AML-193 (cell line): ENCODE results near the gene SLC16A14.
"Not testable (repeated sequence)": the region's sequence is repeated elsewhere in the genome, so short reads cannot be mapped to it uniquely, and the experiment has no call there.

Experiments
- DNase-seq, 2 experiments: peaks; one replicate each; lab custom pipeline; 2025; lab: John Stamatoyannopoulos, UW

Gene SLC16A14, protein sequence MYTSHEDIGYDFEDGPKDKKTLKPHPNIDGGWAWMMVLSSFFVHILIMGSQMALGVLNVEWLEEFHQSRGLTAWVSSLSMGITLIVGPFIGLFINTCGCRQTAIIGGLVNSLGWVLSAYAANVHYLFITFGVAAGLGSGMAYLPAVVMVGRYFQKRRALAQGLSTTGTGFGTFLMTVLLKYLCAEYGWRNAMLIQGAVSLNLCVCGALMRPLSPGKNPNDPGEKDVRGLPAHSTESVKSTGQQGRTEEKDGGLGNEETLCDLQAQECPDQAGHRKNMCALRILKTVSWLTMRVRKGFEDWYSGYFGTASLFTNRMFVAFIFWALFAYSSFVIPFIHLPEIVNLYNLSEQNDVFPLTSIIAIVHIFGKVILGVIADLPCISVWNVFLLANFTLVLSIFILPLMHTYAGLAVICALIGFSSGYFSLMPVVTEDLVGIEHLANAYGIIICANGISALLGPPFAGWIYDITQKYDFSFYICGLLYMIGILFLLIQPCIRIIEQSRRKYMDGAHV

DNA sequence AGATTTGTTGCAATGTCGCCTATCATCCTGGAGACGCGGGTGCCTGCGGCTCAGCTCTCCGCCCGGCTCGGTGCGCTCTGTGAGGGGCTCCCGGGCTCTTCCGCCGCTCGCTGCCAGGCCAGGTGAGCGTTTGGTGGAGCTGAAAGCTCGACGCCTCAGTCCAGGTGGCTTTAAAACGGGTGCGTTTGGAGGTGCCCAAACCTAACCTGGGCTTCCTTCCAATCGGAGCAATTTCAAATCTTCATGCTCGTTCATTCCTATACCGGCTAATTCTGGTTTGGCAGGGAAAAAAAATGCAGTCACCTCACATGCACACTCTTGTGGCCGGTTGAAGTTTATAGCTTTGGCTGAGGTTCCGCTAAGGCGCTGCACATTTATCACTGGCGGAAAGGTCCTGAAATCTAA lies at the start of gene SLC16A14:
Gene SLC16A14, minus strand, starts transcription at position 274 of the 405 bp plus-strand sequence. CDS start 9,572 bp downstream, outside the sequence.
- peak; percentile 76 to 86 for DNase-seq

GRCh38 chr2:230106771-230107170 lies 38.0 kb upstream of the SLC16A14 start:
- DNase-seq = no peak

- DNase-seq = not testable (repeated sequence)
Measured at GRCh38 chr2:230101967-230102366, 33.2 kb upstream of the SLC16A14 start.

DNA sequence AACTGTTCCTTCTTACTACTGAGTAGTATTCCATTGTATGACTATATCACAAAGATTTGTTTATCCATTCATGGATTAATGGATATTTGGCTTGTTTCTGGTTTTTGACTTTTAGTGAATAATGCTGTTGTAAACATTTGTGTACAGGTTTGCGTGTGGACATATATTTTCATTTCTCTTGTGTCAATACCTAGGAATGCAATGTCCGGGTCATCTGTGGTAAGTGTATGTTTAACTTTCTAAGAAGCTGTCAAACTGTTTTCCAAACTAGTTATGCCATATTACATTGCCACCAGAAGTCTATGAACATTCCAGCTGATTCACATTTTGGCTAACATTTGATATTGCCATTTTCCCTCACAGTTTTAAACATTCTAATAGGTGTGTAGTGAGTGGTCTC lies 29.1 kb upstream of the SLC16A14 start:
- no peak for DNase-seq

DNA sequence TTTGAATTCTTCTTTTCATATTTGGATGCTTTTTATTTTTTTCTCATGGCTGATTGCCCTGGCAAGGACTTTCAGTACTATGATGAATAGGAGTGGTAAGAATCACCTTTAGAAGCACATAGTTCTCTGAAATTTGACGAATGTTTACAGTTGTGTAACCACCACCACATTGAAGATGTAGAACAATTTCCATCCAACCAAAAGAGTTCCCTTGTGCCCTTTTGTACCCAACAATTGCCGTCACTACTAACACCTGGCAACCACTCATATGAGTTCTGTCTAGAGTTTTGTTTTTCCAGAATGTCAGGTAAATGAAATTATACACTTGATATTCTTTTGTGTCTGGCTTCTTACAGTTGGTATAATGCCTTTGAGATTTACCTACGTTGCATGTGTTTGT lies 28.7 kb upstream of the SLC16A14 start:
- no peak for DNase-seq

DNA sequence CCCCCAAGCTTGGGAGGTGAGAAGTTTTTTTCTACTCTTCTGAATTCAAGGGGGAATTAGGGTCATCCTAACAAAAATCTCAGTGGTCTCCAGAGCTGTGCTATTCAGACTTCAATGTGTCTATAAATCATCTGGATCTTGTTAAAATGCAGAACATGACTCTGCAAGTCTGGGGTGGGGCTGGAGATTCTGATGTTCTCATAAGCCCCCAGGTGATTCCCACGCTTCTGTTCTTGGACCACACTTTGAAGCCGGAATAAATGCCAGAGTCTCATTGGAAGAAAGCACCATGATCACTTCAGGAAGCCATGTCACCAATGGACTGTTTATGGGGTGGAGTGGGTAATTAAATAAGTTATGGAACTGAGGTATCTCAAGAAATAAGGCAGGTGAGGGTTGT lies 22.2 kb upstream of the SLC16A14 start:
- no peak for DNase-seq

- DNase-seq = peak; percentile 61 to 72
Measured at GRCh38 chr2:230085201-230085600, 16.5 kb upstream of the SLC16A14 start.

DNA sequence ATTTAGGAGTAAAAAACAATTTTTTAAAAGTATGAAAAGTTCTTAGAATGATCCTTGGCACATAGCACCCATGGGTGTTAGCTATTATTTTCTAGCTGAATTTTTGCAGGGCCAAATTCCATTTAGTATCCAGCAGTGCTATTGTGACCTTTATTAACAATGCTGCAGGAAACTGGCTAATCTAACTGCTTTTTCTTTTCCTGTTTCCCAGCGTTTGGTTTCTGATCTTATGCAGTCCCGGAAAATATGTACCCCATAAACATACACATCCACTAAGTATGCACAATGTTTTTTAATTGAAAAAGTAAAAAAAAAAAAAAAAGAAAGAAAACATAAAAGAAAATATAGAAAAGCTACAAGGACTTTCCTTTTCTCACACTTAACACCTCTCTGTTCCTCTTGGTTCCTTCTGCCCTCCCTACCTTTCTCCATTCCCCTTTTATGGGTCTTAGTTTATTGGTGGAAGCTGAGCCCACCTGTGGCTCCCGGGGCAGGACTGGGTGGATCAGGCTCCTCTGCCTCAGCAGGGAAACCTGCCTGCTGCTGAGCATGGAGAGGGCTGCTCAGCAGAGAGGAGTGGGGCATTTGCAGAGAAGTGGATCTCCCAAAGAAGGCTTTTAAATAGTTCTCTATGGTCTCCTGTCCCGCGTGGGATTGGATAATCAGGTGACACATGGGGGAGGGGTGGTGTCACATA lies 9.3 kb upstream of the SLC16A14 start:
- no peak for DNase-seq

GRCh38 chr2:230076819-230077218 lies 8.1 kb upstream of the SLC16A14 start:
- DNase-seq = no peak

DNA sequence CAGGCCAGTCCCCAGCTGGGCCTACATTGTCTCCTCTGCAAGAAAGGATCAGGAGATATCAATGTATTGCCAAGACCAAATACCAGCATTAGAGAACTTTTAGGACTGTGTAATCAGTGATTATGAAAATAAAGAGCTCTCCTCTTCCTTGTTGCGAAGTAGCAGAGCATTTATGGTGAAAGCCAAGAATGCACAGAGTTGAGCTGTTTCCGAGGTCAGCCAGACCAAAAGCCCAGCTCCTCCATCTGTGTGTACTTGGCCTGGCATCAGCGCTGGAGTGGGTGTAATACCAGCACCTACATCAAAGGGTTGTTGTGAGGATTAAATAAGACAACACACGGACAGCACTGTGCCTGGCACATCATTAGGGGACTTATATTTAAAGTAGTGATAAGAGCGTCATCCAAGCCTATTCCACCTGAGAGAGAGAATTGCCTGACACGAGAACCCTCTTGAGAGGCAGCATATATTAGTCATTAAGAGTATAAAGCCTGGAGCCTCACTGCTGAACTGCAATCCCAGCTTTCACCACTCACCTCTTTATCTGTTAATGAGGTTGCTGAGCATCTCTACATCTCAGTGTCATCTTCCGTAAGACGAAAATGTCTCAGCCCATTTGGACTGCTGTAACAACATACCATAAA lies 7.4 kb upstream of the SLC16A14 start:
- DNase-seq = peak; percentile 3 to 15

- no peak for DNase-seq
Measured at GRCh38 chr2:230071421-230071820, 2.7 kb upstream of the SLC16A14 start.

DNA sequence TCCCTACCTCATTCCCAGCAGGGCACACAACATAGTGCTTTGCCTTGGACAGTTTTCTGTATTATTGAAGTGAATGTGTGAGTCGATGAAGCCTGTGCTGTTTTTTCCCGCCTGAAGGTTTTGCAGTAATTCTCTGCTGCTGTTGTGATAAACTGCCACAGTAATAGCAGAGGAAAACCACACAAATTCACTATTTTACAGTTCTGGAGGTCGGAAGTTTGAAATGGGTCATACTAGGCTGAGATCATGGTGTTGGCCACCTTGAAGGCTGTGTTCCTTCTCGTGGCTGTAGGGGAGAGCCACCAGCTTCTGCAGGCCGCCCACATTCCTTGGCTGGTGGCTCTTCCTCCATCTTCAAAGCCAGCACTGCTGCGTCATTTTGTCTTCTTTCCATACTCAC lies 678 bp upstream of the SLC16A14 start:
- DNase-seq = no peak

GRCh38 chr2:230068016-230068650 lies 591 bp downstream of the SLC16A14 start:
- DNase-seq = peak; percentile 43 to 45

DNA sequence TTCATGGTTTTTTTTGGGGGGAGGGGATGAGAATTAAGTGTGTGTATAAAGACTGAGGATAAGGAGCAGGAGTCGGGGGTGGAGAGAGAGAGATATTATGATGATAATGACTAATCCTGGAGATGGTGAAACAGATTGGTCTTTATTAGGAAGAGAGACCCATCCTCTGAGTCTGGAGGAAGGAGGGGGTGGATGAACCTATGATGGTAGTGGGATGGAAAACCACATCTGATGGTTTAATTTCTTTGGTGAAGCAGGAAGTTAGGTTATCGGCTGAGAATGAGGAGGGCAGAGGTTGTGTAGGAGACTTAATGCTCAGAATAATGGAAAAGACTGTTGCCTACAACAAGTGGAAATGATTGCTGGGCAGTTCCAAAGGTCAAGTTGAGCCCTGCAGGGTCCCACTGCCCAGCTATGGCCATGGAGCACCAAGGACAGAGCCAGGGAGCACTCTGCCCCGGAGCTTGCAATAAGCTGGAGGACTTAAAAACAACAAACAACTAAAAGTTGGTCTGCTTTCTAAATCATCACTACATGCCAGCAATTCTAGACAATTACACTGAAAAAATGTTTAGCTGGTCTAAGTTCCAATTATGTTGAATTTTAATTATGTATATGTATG lies 7.9 kb downstream of the SLC16A14 start:
- no peak for DNase-seq

GRCh38 chr2:230053753-230054478 lies 14.8 kb downstream of the SLC16A14 start:
- DNase-seq = no peak

GRCh38 chr2:230052299-230052698 lies 16.4 kb downstream of the SLC16A14 start:
- no peak for DNase-seq

- DNase-seq = no peak
Measured at GRCh38 chr2:230050136-230050535, 18.6 kb downstream of the SLC16A14 start.

DNA sequence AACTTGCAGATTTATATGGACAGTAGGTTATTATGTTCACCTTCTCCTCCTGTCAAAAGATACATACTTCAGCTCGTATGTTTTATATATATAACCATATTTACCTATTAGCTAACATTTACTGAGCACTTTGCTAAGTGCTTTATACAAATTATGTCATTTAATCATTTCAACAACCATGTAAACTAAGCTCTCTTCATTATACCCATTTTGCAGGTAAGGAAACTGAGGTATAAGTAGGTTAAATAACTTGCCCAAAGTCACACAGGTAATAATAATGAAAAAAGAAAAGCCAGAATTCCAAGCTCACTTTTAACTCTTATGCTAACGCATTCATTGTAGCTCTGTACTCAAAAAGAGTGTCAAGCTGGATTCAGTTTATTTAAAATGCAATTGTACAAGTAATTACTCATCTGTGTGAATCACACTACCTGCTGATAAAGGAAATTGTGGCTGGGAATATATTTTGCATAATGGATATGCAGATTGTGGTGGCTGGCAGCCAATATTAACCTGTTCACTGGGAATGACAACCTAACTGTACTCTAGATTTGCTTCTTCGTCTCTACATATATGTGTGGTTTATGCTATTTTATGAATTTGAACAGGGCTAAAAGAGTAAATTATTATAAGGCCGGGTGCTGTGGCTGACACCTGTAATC lies 20.6 kb downstream of the SLC16A14 start:
- no peak for DNase-seq

DNA sequence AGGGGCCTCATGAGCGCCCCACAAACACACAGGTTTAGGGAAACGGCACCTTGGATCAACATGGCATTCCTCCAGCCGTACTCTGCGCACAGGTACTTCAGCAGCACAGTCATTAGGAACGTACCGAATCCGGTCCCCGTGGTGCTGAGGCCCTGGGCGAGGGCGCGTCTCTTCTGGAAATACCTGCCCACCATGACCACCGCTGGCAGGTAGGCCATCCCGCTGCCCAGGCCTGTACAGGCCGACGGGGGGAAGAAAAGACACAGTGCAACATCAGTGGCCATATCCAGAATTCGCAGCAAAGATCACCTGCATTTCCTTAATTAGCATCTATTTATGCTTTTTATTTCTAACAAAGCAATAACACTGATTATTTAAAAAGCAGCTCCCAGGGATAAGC lies 22.2 kb downstream of the SLC16A14 start:
- no peak for DNase-seq

GRCh38 chr2:230043461-230043860 lies 25.3 kb downstream of the SLC16A14 start:
- no peak for DNase-seq
